Fibroblast of gingiva (primary cell): ENCODE measurements around the gene SORL1.
"Not testable (repeated sequence)": the region's sequence is repeated elsewhere in the genome, so short reads cannot be mapped to it uniquely, and the experiment has no call there.

Experiments
- DNase-seq: peaks from one replicate; pipeline ENCODE4 v3.0.0-alpha.2; 2011; ENCODE audit warnings: low read depth

The SORL1 gene, protein sequence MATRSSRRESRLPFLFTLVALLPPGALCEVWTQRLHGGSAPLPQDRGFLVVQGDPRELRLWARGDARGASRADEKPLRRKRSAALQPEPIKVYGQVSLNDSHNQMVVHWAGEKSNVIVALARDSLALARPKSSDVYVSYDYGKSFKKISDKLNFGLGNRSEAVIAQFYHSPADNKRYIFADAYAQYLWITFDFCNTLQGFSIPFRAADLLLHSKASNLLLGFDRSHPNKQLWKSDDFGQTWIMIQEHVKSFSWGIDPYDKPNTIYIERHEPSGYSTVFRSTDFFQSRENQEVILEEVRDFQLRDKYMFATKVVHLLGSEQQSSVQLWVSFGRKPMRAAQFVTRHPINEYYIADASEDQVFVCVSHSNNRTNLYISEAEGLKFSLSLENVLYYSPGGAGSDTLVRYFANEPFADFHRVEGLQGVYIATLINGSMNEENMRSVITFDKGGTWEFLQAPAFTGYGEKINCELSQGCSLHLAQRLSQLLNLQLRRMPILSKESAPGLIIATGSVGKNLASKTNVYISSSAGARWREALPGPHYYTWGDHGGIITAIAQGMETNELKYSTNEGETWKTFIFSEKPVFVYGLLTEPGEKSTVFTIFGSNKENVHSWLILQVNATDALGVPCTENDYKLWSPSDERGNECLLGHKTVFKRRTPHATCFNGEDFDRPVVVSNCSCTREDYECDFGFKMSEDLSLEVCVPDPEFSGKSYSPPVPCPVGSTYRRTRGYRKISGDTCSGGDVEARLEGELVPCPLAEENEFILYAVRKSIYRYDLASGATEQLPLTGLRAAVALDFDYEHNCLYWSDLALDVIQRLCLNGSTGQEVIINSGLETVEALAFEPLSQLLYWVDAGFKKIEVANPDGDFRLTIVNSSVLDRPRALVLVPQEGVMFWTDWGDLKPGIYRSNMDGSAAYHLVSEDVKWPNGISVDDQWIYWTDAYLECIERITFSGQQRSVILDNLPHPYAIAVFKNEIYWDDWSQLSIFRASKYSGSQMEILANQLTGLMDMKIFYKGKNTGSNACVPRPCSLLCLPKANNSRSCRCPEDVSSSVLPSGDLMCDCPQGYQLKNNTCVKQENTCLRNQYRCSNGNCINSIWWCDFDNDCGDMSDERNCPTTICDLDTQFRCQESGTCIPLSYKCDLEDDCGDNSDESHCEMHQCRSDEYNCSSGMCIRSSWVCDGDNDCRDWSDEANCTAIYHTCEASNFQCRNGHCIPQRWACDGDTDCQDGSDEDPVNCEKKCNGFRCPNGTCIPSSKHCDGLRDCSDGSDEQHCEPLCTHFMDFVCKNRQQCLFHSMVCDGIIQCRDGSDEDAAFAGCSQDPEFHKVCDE (N-terminal part only)

DNA sequence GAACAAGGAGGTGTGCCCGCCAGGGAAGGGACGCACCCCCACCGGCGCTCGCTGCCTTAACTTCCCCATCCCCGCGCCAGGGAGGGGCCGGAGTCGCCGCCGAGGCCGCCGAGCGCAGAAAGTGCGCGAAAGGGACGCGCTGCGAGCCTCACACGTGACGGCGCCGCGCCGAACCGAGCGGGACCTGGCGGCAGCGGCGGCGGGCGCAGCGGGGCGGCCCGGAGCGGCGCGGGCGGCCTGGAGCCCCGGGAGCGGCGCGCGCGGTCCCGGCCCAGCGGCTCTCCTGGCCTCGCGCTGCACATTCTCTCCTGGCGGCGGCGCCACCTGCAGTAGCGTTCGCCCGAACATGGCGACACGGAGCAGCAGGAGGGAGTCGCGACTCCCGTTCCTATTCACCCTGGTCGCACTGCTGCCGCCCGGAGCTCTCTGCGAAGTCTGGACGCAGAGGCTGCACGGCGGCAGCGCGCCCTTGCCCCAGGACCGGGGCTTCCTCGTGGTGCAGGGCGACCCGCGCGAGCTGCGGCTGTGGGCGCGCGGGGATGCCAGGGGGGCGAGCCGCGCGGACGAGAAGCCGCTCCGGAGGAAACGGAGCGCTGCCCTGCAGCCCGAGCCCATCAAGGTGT, at the start of gene SORL1:
Gene SORL1, plus strand, starts transcription at position 329 of the 623 bp plus-strand sequence. Its CDS starts 18 bp downstream, at position 347.
- DNase-seq, result peak; percentile 32

DNA sequence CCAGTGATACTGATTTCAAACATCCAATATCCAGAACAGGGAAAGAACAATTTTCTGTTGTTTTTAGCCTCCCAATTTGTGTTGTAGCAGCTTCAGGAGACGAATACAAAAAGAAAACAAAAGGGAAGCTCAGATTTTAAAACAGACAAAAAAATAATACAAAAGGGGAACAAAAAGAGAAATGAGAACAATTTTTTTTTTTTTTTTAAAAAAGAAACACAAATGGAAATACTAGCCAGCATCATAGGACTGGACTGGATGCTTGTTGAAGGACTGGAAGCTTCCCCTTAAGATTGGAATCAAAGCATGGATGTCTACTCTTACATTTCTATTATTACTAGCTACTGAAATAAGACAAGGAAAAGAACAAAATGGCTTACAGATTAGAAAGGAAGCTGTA, 46.5 kb upstream of the SORL1 start:
- no peak for DNase-seq

DNA sequence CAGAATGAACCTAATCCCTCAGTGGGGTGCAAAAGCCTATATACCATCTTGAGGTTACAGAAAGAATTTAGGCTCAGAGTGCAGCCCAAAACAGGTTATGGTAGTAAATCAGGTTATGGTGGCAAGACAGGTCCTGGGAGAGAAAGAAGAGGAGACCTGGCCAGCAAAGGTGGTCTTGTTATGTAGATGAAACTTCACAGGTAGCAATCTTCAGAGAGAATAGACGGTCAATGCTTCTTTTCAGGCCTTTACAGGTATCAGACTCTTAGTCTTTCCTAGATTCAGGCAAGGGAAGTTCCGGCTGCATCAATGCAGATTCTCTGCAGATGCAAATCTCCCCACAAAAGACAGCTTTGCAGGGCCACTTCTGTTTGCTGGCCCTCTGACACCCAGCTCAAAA, 45.8 kb upstream of the SORL1 start:
- no peak for DNase-seq

DNA sequence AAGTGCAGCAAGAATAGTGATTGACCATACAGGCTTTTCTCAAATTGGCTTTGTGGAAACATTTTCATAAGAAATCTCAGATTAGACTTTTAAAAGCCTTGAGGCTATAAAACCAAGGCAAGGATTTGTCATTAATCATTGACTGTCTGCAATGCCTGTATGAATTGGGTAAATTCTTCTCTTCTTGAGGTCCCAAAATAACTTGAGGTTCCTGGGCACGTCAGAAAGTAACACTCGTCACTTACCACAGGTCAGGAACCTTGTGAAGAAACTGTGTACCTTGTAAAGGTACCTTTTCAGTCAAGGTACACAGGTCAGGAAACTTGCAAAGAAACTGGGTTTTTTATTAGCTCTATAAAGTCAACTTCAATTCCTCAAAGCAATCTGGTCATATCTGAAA, 43.3 kb upstream of the SORL1 start:
- DNase-seq, result no peak

DNA sequence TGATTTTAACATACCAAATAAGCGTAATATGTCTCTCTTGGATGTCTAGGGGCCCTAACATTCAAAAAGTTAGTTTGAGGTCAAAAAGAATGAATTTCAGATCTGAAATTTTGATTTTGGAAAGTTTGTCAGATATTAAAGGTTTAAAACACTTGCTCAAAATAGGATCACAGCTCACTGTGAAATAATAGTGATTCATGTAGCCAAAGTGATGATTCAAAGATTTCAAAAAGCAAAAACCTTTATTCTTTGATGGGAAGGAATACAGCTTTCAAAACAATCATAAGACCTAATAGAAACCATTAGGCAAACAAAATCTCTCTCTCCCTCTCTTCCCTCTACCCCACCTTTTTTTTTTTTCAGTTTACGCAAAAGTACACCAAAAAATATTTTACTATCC, 42.1 kb upstream of the SORL1 start:
- not testable (repeated sequence) for DNase-seq

DNA sequence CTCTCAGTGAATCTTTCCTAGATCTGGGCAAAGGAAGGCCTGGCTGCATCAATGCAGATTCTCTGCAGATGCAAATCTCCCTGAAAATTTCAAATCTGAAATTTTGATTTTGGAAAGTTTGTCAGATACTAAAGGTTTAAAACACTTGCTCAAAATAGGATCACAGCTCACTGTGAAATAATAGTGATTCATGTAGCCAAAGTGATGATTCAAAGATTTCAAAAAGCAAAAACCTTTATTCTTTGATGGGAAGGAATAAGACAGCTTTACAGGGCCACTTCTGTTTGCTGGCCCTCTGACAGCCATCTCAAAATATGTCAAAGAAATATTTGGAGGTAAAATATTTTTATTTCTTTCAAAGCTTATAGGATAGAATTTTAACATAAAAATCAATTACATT, 40.8 kb upstream of the SORL1 start:
- DNase-seq, result not testable (repeated sequence)

DNA sequence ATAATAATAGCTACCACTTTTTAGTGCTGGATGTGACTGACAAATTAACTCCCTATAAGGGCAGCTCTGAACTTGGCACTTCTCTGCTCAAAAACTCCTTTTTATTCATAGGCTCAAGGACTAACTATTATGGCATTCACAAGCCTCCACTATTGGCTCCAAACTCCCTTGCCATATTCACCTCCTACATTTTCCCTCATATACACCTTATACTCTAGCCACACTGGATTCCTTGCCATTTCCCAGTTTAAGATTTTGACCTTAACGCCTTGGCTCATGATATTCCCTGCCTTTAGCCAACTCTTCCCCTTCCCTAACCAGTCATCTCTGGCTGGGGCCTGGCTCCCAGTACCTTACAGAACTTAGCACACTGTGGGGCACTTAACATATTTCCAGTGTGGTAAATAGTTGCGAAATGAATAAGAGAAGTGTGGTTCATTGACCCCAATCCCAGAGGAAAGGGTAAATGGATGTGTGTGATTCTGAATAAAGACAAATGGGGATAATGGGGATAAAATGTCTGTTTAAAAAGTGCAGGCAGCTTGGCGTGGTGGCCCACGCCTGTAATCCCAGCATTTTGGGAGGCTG, 40.0 kb upstream of the SORL1 start:
- DNase-seq, result no peak

DNA sequence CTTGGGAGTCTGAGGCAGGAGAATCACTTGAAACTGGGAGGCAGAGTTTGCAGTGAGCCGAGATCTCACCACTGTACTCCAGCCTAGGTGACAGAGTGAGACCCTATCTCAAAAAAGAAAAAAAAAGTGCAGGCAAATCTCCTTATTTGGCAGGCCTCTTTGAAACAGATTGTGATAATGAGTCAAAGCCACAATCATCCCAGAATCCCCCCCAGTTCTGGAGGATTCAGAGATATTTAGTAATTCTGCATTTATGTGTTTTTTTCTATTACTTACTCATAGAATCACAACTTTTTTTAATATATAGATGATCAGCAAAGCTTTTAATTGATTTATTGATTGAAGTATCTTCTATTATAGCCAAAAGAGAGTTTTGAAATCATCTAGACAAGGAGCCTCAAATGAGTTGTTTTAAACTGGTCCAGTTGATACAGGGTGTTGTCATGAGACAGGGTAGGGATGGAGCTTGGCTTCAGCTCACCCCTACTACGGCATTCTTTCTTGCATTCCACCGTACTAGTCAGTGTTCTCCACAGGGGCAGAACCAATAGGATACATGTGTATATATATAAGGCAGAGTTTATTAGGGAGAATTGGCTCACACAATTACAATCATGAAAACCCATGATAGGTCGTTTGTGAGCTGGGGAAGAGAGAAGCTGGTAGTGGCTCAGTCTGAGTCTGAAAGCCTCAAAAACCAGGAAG, 39.3 kb upstream of the SORL1 start:
- no peak for DNase-seq

DNA sequence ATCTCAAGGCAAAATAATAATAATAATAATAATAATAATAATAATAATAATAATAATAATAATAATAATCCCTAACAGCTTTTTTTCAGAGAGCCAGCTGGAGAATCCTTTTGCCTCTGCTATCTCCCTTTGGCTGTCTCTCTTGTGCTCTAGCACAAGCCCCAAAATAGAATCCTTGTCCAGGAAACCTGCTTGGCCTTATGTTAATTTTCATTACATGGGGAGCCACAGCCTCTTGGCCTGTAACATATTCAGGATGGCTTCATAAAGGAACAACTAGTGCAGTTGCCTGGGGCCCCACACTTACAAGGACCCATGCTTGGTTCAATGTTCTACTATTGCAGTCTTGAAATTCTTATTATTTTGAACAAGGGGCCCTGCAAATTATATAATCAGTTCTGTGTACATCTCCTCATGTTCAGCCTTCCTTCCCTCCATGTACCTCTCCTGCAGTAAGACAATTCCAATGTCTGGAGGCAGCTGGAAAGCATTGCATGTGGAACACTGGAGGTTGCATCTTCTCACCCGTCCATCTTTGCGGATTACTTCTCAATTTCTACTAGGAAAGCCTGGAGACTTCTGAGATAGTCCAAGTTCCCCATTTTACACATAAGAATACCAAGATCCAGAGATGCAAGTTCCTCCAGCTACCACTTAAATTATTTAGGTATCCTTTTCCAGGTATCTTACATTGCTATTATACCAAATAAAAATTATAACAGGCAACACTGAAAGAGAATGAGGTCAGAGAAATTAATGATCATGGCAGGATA, 37.8 kb upstream of the SORL1 start:
- no peak for DNase-seq

DNA sequence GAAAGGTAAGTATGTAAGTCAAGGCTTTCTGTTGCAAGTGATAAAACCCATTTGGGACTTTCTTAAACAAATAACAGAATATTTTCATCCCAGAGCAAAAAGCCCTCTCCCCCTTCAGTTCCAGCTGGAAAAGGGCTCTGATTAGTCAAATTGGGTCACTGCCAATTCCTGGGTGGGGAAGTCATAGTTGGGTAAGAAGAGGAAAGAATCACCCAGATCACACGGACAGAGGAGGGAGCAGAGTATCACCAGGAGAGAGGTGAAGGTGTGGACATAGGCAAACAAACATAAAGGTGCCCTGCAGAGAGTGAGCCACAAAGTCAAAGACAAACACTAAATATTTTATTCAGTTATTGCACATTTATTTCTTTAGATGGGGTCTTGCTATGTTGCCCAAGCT, 36.3 kb upstream of the SORL1 start:
- no peak for DNase-seq

DNA sequence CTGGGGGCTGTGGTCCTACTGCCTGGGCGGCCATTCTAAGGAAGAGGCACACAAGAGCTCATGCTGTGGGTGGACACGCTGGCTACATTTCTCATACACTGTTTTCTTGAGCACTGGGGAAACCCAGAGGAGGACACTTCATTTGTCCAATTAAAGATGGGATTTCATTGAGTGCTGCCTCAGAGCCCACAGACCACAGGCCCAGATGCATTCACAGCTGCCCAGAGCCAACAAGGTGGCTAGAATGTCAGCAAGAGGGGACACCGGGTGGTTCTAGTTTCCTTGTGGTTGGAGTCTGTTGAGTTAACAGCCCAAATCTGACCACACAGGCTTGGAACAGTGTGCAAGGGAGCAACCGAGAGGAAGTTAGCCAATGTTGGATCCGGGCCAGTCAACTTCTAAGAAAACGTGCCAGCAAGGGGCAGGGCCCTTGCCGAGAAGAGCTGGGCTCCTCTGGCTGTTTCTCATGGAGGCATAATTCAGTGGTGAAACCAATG, 35.0 kb upstream of the SORL1 start:
- DNase-seq, result peak; percentile 95

DNA sequence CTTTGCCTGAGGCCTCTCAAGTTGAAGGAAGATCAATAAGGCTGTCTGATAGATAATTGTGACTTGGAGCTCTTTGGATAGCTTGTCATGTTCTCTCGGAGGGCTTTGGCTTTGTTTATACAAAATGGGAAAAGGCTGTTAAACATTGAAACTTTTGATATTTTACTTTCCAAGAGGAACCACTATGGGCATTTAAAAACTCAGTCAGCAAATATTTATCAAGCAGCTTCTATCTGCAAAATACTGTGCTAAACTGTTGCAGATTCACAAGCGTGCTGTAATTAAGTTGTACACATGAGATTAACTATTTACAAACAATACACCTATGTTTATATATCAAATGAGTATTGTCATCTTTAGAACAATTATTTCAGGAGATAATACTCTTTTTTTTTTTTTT, 34.5 kb upstream of the SORL1 start:
- no peak for DNase-seq

DNA sequence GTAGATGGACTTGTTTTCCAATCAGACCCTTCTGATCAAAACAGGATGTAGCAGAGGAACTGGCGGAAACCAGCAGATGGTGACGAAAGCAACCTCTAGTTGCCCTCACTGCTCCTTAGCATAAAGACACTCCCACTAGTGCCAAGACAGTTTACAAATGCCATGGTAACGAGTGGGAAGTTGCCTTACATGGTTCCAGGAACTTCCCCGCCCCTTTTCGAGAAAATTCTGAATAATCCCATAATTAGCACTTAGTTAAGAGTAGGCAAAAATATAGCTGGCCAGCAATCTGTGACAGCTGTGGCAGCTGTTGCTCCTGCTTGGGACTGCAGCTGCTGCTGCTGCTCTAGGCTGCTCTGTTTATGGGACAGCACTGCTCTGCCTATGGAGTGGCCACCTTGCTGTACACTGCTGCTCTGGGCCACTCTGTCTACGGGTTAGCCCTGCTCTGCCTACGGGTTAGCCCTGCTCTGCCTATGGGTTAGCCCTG, 33.4 kb upstream of the SORL1 start:
- DNase-seq, result no peak

DNA sequence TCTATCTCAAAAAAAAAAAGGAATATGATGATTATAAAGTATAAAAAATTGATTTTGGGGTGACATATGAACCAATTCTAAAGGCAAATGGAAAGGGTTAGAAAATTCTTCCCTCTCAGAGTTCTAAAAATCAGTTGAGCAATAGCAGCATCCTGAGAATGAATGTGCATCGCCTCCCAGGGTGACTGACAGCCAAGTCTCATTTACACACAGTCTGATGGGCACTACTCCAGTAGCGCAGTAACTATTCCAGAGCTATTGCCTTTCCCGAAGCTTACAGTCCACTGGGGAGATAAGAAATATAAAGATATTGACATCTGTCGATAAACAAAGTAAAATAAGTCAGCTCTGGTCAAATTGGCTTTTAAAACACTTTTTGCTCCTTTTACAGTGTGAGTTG, 32.3 kb upstream of the SORL1 start:
- DNase-seq, result no peak

DNA sequence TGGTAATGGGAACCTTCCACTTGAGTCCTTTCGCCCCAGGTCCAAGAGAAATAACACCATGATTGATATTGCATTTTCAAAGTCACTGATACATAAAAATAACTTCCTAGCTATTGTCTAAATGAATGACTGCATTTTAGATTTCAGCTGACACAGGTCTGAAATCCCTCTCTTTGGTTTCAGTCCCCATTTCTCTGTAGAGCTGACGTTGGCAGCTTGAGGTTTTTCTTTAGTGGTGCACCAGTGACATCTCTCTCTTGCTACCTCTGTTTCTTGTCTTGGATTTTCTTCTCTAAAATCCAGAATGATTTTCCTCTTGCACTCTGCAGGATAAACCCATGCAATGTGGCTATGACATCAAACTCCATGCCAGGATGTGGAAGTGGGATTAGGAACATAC, 31.7 kb upstream of the SORL1 start:
- no peak for DNase-seq

DNA sequence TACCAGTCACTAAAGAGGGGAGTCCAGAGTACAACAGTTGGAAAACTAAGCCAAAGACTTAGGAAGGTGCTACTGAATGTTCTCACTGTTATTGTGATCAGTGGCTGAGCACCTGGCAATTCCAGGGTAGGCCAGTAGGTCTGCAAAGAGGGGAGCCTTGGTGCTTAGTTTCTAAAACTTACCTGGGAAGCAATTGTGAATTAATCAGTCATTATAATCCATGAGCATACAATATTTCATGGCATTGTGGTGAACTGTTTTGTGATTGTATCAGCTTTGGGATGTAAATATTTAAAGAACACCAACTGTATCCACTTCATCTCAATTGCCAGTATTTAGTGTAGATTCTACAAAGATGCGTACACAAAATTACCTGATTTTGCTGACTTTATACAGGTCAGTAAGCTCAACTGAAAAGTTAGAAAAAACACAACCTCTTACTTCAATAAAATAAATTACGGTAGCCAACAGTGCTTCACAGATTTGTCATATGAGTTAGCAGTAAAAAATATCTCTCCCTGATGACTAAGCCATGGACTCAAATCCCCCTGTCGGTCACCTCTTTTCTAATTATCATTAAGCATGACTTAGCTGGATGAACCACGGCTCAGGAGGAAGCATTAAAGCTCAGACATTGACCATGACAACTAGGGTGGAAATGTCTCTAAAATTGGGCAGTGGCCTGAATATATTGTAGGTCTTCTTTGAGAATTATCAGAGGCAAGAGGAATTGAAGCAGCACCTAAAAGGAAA, 30.8 kb upstream of the SORL1 start:
- DNase-seq, result no peak

DNA sequence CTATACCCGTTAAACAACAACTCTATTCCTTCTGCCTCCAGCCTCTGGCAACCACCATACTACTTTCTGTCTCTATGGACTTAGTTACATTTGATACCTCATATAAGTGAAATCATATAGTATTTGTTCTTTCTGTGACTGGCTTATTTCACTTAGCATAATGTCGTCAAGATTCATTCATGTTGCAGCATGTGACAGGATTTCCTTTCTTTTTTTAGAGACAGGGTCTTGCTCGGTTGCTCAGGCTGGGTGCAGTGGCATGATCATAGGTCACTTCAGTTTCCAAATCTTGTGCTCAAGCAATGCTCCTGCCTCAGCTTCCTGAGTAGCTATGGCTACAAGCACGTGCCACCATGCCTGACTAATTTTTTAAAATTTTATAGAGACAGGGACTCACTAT, 29.4 kb upstream of the SORL1 start:
- DNase-seq, result no peak

DNA sequence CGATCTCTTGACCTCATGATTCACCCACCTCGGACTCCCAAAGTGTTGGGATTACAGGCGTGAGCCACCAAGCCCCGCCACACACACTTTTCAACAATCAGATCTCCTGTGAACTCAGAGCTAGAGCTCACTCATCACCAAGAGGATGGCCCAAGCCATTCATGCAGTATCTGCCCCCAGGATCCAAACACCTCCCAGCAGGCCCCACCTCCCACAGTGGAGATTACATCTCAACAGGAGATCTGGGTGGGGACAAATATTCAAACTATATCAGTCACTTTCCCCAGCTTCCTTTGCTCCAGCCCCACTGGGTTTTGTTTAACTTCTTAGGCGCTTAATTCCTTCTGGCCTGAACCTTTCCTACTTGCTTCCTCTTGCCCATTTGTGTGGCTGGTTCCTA, 26.3 kb upstream of the SORL1 start:
- DNase-seq, result no peak
